Stomach (tissue), 9 donors: Measurements from ENCODE around the gene TRMT1L. TPM values are rescaled to one million over a fixed set of nuclear protein-coding genes. Genes with fewer than 3 reads are reported as not detected.

Experiments
- DNase-seq, 2 donors: peaks; one replicate each; pipeline versions ENCODE4 v3.0.0 to v3.0.0-alpha.2; 2013 to 2019
- H3K27ac ChIP-seq, 5 donors: fragments of 200-600 bp in 4 of 5; sonication (generic) in 4 of 5; one replicate each; pipeline ENCODE4 v1.5.1; 2013 to 2019; ENCODE audit warnings: mild to moderate bottlenecking in 1 of 5, moderate library complexity in 1 of 5
- H3K27me3 ChIP-seq, 3 donors: fragments of 200-600 bp; sonication (generic); one replicate each; pipeline ENCODE4 v1.5.1; 2017 to 2019; ENCODE audit warnings: mixed run types in 1 of 3
- H3K36me3 ChIP-seq, 4 donors: fragments of 200-600 bp; sonication (generic); 1 replicate in 3 of 4; 2 replicates in 1 of 4; pipeline ENCODE4 v1.5.1; 2016 to 2019
- H3K4me1 ChIP-seq, 4 donors: fragments of 200-600 bp; sonication (generic); one replicate each; pipeline ENCODE4 v1.5.1; 2016 to 2019
- H3K4me3 ChIP-seq, 4 donors: fragments of 200-600 bp; sonication (generic) in 3 of 4; one replicate each; pipeline ENCODE4 v1.5.1; 2016 to 2019; ENCODE audit warnings: mild to moderate bottlenecking in 1 of 4
- H3K9me3 ChIP-seq, 4 donors: fragments of 200-600 bp; sonication (generic); one replicate each; pipeline ENCODE4 v1.5.1; 2016 to 2019
- EP300 ChIP-seq: sonication (generic); formaldehyde crosslinking; IDR thresholded peaks from one replicate; pipeline ENCODE4 v1.6.1; 2017; ENCODE audit warnings: antibody characterized with exemption
- POLR2A ChIP-seq, 4 donors: fragments of 450-650 bp; IDR thresholded peaks; one replicate each; pipeline ENCODE4 v1.6.1; 2016; ENCODE audit warnings: antibody characterized with exemption in 4 of 4, control low read depth in 2 of 4, mild to moderate bottlenecking in 1 of 4, moderate library complexity in 1 of 4
- POLR2AphosphoS5 ChIP-seq, 3 donors: sonication (generic); formaldehyde crosslinking; IDR thresholded peaks; one replicate each; pipeline ENCODE4 v1.6.1; 2016; ENCODE audit warnings: antibody characterized with exemption in 3 of 3
- WGBS, 5 donors: extraction: QIAGEN DNeasy Blood & Tissue Kit in 3 of 5; methylation state at CpG; one replicate each; pipeline versions ENCODE4 v1.1.5 to v1.1.7; 2013 to 2018; 5-methylcytosine and 5-hydroxymethylcytosine counted together
- intact Hi-C: fragments of 100-400 bp; cut with DNase I; formaldehyde crosslinking; loops from one replicate; pipeline ENCODE4 v1.15.1; 2023; ENCODE audit warnings: low total_unique reads
- polyA plus RNA-seq, 3 donors: library from polyadenylated mRNA; stranded (reverse); fragments of 200-250 nt; gene quantifications; one replicate each; pipeline ENCODE4 v1.2.3, GENCODE V29; 2013
- total RNA-seq, 5 donors: library from RNA; depleted of rRNA; stranded (reverse); fragments of >200 nt; gene quantifications; one replicate each; pipeline versions ENCODE4 v1.1.0 to v1.2.3, GENCODE V29; 2014 to 2016
- TF ChIP-seq, protein P1 (sequence below), 7 experiments: fragments of 450-650 bp in 4 of 7; fragments of 200-600 bp in 3 of 7; sonication (generic) in 3 of 7; IDR thresholded peaks; one replicate each; pipeline ENCODE4 v1.5.1; 2016 to 2019; ENCODE audit warnings: antibody characterized with exemption in 7 of 7, control low read depth in 2 of 7, mild to moderate bottlenecking in 1 of 7
- donor health status: healthy with polysubstance abuse.
- donor health status: Bipolar disorder and iron deficiency.
- donor health status: healthy.

The TRMT1L gene
- total and polyA plus RNA-seq, 8 donors = 4.5 to 25.2 (median 7.1) TPM

DNA sequence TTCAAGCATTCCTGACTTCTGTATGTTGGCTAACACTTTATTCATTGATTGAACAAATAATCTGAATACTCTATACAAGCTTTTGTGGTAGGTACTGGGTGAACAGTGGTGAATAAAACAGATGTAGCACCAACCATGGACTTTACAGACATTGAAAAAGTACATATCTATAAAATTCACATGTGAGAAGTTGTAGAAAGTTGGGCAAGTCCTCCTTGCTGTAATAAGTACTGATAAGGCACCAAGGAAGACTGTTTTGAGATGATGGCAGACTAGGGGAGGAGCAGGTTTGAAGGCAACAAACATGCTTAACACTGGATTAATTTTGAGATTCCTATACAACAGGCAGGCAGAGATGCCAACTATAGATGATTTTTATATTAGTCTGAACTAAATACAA is 69.0 kb downstream of the TRMT1L start:
- Histone ChIP-seq H3K4me1 (no peaks in the 10 kb centered on the region), H3K9me3 (no peaks in the 10 kb centered on the region), H3K27ac (no peak overlapping the region), H3K36me3 (peaks cover 10 to 44% (median 39%) of the 10 kb centered on the region in 4 donors), H3K27me3 (no peaks in the 10 kb centered on the region), H3K4me3 (no peak overlapping the region)
- intact Hi-C loops = no loop called here
- no peak for DNase-seq
- TF ChIP-seq POLR2A (IDR thresholded peaks at IDR 0.05) (no peak), EP300 (no peak), POLR2AphosphoS5 (IDR thresholded peaks at IDR 0.05) (no peak)
- TF ChIP-seq, protein P1, sequence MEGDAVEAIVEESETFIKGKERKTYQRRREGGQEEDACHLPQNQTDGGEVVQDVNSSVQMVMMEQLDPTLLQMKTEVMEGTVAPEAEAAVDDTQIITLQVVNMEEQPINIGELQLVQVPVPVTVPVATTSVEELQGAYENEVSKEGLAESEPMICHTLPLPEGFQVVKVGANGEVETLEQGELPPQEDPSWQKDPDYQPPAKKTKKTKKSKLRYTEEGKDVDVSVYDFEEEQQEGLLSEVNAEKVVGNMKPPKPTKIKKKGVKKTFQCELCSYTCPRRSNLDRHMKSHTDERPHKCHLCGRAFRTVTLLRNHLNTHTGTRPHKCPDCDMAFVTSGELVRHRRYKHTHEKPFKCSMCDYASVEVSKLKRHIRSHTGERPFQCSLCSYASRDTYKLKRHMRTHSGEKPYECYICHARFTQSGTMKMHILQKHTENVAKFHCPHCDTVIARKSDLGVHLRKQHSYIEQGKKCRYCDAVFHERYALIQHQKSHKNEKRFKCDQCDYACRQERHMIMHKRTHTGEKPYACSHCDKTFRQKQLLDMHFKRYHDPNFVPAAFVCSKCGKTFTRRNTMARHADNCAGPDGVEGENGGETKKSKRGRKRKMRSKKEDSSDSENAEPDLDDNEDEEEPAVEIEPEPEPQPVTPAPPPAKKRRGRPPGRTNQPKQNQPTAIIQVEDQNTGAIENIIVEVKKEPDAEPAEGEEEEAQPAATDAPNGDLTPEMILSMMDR (IDR thresholded peaks at IDR 0.05) = no peak

DNA sequence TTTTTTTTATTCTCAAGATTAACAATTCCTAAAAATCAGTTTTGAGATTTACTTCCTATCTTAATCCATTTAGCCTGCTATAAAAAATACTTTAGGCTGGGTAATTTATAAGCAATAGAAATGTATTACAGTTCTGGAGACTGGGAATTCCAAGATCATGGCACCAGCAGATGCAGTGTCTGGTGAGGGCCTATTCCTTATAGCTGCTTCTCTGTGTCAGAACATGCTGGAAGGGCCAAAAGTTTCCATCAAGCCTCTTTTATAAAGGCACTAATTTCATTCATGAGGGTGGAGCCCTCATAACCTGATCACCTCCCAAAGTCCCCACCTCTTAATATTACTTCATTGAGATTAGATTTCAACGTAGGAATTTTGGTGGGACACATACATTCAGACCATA is 69.7 kb downstream of the TRMT1L start:
- DNase-seq = no peak
- TF ChIP-seq POLR2AphosphoS5 (IDR thresholded peaks at IDR 0.05) = no peak
- no peak for TF ChIP-seq EP300
- no peak overlapping the region for H3K27ac ChIP-seq
- no peaks in the 10 kb centered on the region for H3K4me1 ChIP-seq
- no peak overlapping the region for H3K4me3 ChIP-seq
- H3K27me3 ChIP-seq = no peaks in the 10 kb centered on the region
- intact Hi-C loops = no loop called here
- no peaks in the 10 kb centered on the region for H3K9me3 ChIP-seq
- peaks cover 10 to 40% (median 36%) of the 10 kb centered on the region in 4 donors for H3K36me3 ChIP-seq
- 83 to 100% (median 97%) methylated on average over 1 of the region's 1 CpG for WGBS, 5 donors

DNA sequence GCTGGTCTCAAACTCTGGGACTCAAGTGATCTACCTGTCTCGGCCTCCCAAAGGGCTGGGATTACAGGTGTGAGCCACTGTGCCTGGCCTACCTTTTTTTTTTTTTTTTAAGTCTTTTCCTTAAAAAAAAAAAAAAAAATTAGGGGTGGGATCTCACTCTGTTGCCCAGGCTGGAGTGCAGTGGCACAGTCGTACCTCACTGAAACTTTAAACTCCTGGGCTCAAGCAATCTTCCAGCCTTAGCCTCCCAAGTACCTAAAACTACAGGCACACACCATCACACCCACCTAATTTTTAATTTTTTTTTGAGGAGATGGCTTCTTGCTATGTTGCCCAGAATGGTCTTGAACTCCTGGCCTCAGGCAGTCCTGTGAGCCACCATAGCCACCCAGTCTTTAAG is 72.9 kb downstream of the TRMT1L start:
- no peak overlapping the region for H3K4me3 ChIP-seq
- no peaks in the 10 kb centered on the region for H3K27me3 ChIP-seq
- no peaks in the 10 kb centered on the region for H3K9me3 ChIP-seq
- H3K4me1 ChIP-seq = no peaks in the 10 kb centered on the region
- intact Hi-C loops = no loop called here
- peaks cover under 1 to 18% (median 12%) of the 10 kb centered on the region in 4 donors for H3K36me3 ChIP-seq
- no peak for DNase-seq
- no peak overlapping the region for H3K27ac ChIP-seq
- 94 to 98% (median 96%) methylated on average over 2 of the region's 2 CpGs for WGBS, 5 donors
- TF ChIP-seq POLR2AphosphoS5 (IDR thresholded peaks at IDR 0.05) = no peak
- TF ChIP-seq, protein P1 (IDR thresholded peaks at IDR 0.05) = no peak
- no peak for TF ChIP-seq POLR2A (IDR thresholded peaks at IDR 0.05)
- TF ChIP-seq EP300 = no peak

DNA sequence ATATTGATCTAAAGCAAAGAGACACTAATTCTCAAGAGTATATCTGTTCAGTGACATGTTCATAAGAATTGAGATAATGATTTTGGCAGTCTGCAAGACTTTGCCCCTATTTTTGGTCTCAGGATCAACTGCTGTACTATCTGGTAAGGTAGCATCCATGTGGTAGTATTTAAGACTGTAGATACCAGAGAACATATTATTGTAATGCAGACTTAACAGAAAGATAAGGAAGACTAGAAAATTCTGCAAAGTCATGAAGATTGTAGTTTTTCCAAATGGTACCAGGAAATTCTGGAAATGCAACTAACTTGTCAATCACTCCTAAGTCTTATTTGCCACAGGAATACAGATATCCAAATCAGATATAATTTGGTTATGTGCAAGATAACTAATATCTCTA is 76.3 kb downstream of the TRMT1L start:
- Histone ChIP-seq H3K9me3 (no peaks in the 10 kb centered on the region), H3K27ac (no peak overlapping the region), H3K4me3 (no peak overlapping the region), H3K4me1 (peaks cover 0 to 2% (median 0%) of the 10 kb centered on the region in 4 donors), H3K27me3 (no peaks in the 10 kb centered on the region), H3K36me3 (no peaks in the 10 kb centered on the region)
- intact Hi-C loops = no loop called here
- TF ChIP-seq POLR2A (IDR thresholded peaks at IDR 0.05) (no peak), EP300 (no peak), POLR2AphosphoS5 (IDR thresholded peaks at IDR 0.05) (no peak)
- TF ChIP-seq, protein P1 (IDR thresholded peaks at IDR 0.05) = no peak
- no peak for DNase-seq

DNA sequence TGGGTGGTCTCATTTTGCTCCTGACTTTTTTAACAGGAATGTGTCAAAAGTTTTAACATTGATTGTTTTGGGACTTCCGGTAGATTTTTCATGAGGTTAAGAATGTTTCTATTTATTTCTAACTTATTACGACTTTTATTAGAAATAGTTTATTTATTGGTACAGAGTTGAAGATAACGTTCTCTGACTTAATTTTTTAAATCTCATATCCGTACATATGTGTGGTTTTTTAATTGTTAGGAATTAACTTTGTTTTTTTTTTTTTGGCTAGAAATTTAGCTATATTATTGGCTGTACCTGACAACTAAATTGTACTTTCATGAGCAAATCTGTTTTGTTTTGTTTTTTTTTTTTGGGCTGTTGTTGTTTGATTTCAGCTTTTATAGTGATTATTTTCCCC is 79.4 kb downstream of the TRMT1L start:
- no peaks in the 10 kb centered on the region for H3K9me3 ChIP-seq
- H3K36me3 ChIP-seq = no peaks in the 10 kb centered on the region
- 74 to 86% (median 85%) methylated on average over 4 of the region's 4 CpGs for WGBS, 5 donors
- TF ChIP-seq POLR2A (IDR thresholded peaks at IDR 0.05) (no peak), EP300 (no peak), POLR2AphosphoS5 (IDR thresholded peaks at IDR 0.05) (no peak)
- TF ChIP-seq, protein P1 (IDR thresholded peaks at IDR 0.05) = no peak
- DNase-seq = no peak
- intact Hi-C loops = no loop called here
- no peaks in the 10 kb centered on the region for H3K27me3 ChIP-seq
- H3K4me1 ChIP-seq = peaks cover 0 to 7% (median 0%) of the 10 kb centered on the region in 4 donors
- H3K4me3 ChIP-seq = no peak overlapping the region
- H3K27ac ChIP-seq = no peak overlapping the region
